Measurements from ENCODE around the gene C3orf20.

C3orf20 gene

DNA sequence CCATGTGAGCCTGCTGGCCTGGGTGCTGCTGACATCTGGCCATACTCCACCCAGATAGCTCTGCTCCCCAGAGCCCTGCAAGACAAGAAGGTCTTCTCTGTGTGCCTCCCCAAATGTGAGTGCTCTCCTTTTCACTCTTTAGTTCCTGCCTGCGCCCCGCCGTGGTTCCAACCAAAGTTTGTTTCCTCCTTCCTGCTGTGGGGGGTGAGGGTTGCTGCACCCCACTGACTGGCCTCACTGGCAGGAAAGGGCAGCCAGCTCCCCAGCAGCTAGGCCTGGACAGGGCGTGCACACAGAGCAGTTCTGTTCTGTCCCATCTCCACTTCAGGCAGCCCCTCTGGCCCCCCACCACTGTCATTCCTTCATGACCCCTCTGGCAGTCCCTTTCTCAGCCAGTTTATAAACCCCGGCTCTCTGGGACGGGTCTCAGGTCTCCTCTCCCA lies 28.8 kb upstream of the C3orf20 start:
- TF ChIP-seq SNAI2 (CRISPR knock-in tag; IDR thresholded peaks at IDR 0.05): no peak
- TF ChIP-seq ISL1 (CRISPR knock-in tag; IDR thresholded peaks at IDR 0.05): no peak
- no peak for TF ChIP-seq ZNF8 (CRISPR knock-in tag; IDR thresholded peaks at IDR 0.05)
- TF ChIP-seq BACH2 (CRISPR knock-in tag; IDR thresholded peaks at IDR 0.05; ENCODE audit: borderline replicate concordance): no peak
- no peak for TF ChIP-seq CSDC2 (CRISPR knock-in tag; IDR thresholded peaks at IDR 0.05)
- TF ChIP-seq TOX (CRISPR knock-in tag; IDR thresholded peaks at IDR 0.05; ENCODE audit: borderline replicate concordance): no peak
- TF ChIP-seq CSRNP3 (CRISPR knock-in tag; IDR thresholded peaks at IDR 0.05): no peak
- TF ChIP-seq PPARA (CRISPR knock-in tag; IDR thresholded peaks at IDR 0.05; ENCODE audit: borderline replicate concordance): no peak
- TF ChIP-seq RARB (CRISPR knock-in tag; IDR thresholded peaks at IDR 0.05): no peak
- TF ChIP-seq TCF4 (CRISPR knock-in tag; IDR thresholded peaks at IDR 0.05; ENCODE audit: borderline replicate concordance): no peak
- TF ChIP-seq CREB5 (CRISPR knock-in tag; IDR thresholded peaks at IDR 0.05; ENCODE audit: low read depth): no peak
- ATAC-seq: no peak

DNA sequence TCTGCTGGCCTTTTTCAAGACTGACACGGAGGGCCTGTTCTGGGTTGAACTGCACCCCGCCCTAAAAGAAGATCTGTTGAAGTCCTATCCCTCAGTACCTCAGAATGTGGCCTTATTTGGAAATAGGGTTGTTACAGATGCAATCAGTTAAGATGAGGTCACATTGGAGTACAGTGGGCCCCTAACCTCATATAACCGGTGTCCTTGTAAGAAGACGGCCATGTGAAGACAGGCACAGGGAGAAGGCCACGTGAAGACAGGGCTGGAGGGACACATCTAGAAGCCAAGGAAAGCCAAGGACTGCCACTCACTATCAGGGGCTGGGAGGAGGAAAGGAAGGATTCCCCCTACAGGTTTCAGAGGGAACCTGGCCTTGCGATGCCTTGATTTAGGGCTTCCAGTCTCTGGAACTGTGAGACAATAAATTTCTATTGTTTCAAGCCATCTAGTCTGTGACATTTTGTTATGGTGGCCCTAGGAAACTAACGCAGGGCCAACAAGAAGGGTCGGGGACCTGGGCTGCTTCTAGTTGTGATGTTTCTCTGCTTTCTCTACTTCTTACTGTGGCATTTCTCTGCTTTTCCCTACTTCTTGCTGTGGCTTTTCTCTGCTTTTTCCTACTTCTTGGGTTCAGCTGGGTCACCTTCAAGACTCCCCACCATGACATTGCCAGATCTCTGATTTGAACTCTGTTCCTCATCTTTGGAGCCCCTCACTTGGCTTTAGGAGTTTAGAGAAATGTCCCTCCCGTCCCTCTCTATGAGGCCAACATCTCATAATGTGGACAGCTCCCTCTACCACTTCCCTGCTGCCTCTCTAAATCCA lies 28.1 kb upstream of the C3orf20 start:
- no peak for ATAC-seq
- TF ChIP-seq TCF4 (CRISPR knock-in tag; IDR thresholded peaks at IDR 0.05; ENCODE audit: borderline replicate concordance): no peak
- no peak for TF ChIP-seq ZNF565 (CRISPR knock-in tag; conservative IDR thresholded peaks at IDR 0.05; ENCODE audit: low read depth)
- TF ChIP-seq RARB (CRISPR knock-in tag; IDR thresholded peaks at IDR 0.05): no peak
- TF ChIP-seq, protein P1, sequence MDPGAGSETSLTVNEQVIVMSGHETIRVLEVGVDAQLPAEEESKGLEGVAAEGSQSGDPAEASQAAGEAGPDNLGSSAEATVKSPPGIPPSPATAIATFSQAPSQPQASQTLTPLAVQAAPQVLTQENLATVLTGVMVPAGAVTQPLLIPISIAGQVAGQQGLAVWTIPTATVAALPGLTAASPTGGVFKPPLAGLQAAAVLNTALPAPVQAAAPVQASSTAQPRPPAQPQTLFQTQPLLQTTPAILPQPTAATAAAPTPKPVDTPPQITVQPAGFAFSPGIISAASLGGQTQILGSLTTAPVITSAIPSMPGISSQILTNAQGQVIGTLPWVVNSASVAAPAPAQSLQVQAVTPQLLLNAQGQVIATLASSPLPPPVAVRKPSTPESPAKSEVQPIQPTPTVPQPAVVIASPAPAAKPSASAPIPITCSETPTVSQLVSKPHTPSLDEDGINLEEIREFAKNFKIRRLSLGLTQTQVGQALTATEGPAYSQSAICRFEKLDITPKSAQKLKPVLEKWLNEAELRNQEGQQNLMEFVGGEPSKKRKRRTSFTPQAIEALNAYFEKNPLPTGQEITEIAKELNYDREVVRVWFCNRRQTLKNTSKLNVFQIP (CRISPR knock-in tag; IDR thresholded peaks at IDR 0.05; ENCODE audit: borderline replicate concordance, low read depth): no peak
- no peak for TF ChIP-seq CREB5 (CRISPR knock-in tag; IDR thresholded peaks at IDR 0.05; ENCODE audit: low read depth)
- TF ChIP-seq ZNF8 (CRISPR knock-in tag; IDR thresholded peaks at IDR 0.05): no peak
- no peak for TF ChIP-seq BACH2 (CRISPR knock-in tag; IDR thresholded peaks at IDR 0.05; ENCODE audit: borderline replicate concordance)
- TF ChIP-seq, protein P2, sequence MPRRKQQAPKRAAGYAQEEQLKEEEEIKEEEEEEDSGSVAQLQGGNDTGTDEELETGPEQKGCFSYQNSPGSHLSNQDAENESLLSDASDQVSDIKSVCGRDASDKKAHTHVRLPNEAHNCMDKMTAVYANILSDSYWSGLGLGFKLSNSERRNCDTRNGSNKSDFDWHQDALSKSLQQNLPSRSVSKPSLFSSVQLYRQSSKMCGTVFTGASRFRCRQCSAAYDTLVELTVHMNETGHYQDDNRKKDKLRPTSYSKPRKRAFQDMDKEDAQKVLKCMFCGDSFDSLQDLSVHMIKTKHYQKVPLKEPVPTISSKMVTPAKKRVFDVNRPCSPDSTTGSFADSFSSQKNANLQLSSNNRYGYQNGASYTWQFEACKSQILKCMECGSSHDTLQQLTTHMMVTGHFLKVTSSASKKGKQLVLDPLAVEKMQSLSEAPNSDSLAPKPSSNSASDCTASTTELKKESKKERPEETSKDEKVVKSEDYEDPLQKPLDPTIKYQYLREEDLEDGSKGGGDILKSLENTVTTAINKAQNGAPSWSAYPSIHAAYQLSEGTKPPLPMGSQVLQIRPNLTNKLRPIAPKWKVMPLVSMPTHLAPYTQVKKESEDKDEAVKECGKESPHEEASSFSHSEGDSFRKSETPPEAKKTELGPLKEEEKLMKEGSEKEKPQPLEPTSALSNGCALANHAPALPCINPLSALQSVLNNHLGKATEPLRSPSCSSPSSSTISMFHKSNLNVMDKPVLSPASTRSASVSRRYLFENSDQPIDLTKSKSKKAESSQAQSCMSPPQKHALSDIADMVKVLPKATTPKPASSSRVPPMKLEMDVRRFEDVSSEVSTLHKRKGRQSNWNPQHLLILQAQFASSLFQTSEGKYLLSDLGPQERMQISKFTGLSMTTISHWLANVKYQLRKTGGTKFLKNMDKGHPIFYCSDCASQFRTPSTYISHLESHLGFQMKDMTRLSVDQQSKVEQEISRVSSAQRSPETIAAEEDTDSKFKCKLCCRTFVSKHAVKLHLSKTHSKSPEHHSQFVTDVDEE (CRISPR knock-in tag; IDR thresholded peaks at IDR 0.05): no peak
- no peak for TF ChIP-seq CSDC2 (CRISPR knock-in tag; IDR thresholded peaks at IDR 0.05)
- TF ChIP-seq ESRRG (CRISPR knock-in tag; IDR thresholded peaks at IDR 0.05): no peak
- no peak for TF ChIP-seq CSRNP3 (CRISPR knock-in tag; IDR thresholded peaks at IDR 0.05)
- TF ChIP-seq PATZ1 (CRISPR knock-in tag; IDR thresholded peaks at IDR 0.05; ENCODE audit: borderline replicate concordance): no peak
- TF ChIP-seq OSR1 (CRISPR knock-in tag; IDR thresholded peaks at IDR 0.05): no peak
- TF ChIP-seq ZFP3 (CRISPR knock-in tag; IDR thresholded peaks at IDR 0.05): no peak
- no peak for TF ChIP-seq GLIS3 (CRISPR knock-in tag; IDR thresholded peaks at IDR 0.05)
- TF ChIP-seq ARNTL (CRISPR knock-in tag; IDR thresholded peaks at IDR 0.05; ENCODE audit: borderline replicate concordance, low read depth): no peak
- TF ChIP-seq SNAI2 (CRISPR knock-in tag; IDR thresholded peaks at IDR 0.05): no peak
- no peak for TF ChIP-seq TOX (CRISPR knock-in tag; IDR thresholded peaks at IDR 0.05; ENCODE audit: borderline replicate concordance)
- TF ChIP-seq ZNF70 (CRISPR knock-in tag; IDR thresholded peaks at IDR 0.05): no peak
- no peak for TF ChIP-seq ZC3H10 (CRISPR knock-in tag; IDR thresholded peaks at IDR 0.05)
